Esophagus muscularis mucosa (tissue), 3 donors: ENCODE results near the gene CDKN3.

Experiments used
- CTCF ChIP-seq, 3 experiments: fragments of 200-600 bp in 2 of 3; fragments of 450-650 bp in 1 of 3; sonication (generic) in 2 of 3; IDR thresholded peaks; one replicate each; pipeline ENCODE4 v1.5.1; 2017 to 2019; ENCODE audit warnings: antibody characterized with exemption in 3 of 3, mild to moderate bottlenecking in 2 of 3, moderate library complexity in 1 of 3
- POLR2A ChIP-seq: fragments of 450-650 bp; IDR thresholded peaks from one replicate; pipeline ENCODE4 v1.6.1; 2017; ENCODE audit warnings: antibody characterized with exemption, moderate library complexity, mild to moderate bottlenecking, low read depth
- POLR2AphosphoS5 ChIP-seq, 2 donors: sonication (generic); formaldehyde crosslinking; IDR thresholded peaks; one replicate each; pipeline ENCODE4 v1.6.1; 2017; ENCODE audit warnings: antibody characterized with exemption in 2 of 2

GRCh38 chr14:54383835-54384234 lies 13.0 kb upstream of the CDKN3 start:
- no peak for TF ChIP-seq CTCF (IDR thresholded peaks at IDR 0.05)
- TF ChIP-seq POLR2A = no peak
- TF ChIP-seq POLR2AphosphoS5 (IDR thresholded peaks at IDR 0.05) = no peak
